Stimulated activated CD4-positive, alpha-beta T cell treated with anti-CD3 and anti-CD28 coated beads, Interleukin-15, amount 100 ng/mL, for 48 hours (primary cell): ENCODE results near the gene CFDP1.

ENCODE experiments used
- DNase-seq, 2 donors: peaks; one replicate each; pipeline ENCODE4 v3.0.0-alpha.2; 2020; ENCODE audit warnings: low read depth in 2 of 2

The CFDP1 gene

DNA sequence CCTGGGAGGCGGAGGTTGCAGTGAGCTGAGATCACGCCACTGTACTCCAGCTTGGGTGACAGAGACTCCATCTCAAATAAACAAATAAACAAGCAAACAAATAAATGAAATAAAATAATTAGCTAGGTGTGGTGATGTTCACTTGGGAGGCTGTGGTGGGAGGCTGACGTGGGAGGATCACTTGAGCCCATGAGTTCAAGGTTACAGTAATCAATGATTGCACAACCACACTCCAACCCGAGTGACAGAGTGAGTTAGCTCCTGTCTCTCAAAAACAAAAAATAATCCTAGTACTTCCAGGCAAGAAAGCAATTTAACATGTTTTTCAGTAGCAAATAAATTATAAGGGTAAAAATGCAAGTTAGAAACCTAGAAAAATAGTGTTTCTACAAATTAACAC is 26.4 kb downstream of the CFDP1 start:
- DNase-seq, result no peak

DNA sequence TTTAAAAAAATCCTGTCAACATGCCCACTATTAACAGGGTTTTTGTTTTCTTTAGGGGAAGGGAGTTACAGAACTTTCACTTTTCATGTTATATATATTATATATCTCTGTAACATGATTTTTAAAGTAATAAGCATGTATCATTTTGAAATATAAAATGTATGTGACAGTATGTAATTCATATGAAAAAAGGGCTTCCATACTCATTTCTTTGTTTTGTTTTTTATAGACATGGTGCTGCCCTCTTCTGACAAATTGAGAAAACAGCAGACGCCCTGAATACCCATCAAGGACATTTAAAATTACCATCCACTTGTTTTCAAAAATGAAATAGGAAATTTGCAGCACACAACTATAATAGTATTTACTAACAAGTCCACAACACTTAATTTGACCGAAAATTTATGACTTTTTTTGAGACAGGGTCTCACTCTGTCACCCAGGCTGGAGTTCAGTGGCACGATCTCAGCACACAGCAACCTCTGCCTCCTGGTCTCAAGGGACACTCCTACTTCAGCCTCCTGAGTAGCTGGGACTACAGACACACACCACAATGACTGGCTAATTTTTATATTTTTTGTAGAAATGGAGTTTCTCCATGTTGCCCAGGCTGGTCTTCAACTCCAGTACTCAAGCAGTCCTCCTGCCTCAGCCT is 30.4 kb downstream of the CFDP1 start:
- no peak for DNase-seq

GRCh38 chr16:75402159-75402820 is 31.0 kb downstream of the CFDP1 start:
- DNase-seq, result no peak

DNA sequence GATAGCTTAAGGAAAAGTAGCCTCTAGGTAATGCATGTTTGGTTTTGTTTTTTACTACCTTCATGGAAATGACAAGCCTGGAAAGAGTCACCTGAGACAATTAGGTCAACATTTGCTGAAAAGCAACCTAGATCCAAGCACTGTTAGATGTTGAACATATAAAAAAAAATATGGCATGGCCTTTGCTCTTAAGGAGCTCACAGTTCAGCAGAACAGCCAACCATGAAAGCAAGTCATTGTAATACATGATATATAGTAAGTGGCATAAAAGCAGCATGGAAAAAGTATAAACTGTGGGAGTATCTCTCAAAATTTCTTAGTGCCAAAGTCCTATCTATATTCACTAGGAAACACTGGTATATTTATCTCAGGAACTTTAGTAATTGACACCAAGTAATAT is 31.6 kb downstream of the CFDP1 start:
- no peak for DNase-seq

DNA sequence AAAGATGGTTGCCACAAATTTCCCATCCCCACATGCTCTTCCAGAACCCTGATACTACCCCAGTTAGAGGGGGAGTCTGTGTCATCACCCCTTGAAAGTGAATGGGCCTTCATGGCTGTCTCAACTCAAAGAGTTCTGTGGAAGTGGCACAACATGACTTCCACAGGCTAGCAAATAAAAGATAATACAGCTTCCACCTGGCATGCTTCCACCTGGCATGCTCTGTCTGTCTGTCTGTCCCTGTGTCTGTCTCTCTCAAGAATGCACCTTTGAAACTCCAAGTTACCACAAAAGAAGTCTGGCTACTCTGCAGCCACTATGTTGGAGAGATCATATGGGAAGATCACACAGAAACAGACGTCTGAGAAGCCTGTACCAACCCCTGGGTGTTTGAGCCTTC is 35.0 kb downstream of the CFDP1 start:
- DNase-seq, result no peak

- no peak for DNase-seq
These were observed 38.4 kb downstream of the CFDP1 start for GRCh38 chr16:75394941-75395340.

DNA sequence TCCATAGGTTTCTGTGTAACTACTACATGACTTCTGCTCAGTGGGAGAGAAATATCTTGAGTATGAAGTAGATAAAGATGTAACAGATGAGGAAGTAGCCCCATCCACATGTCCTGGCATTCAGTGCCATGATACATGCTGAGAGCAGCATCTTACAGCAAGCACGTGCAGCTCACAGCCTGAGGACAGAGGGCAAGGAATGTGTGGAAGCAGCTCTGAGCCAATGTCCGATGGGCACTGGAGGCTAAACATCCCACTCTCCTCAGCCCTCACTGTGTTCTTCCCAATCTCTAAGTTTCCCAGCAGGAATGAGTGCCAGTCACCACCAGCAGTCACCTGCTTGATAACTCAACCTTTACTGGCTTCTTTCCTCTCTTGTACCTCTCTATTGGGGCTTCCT is 40.4 kb downstream of the CFDP1 start:
- no peak for DNase-seq

GRCh38 chr16:75390926-75391653 is 42.2 kb downstream of the CFDP1 start:
- no peak for DNase-seq

- no peak for DNase-seq
These were observed 44.1 kb downstream of the CFDP1 start for GRCh38 chr16:75389096-75389690.

DNA sequence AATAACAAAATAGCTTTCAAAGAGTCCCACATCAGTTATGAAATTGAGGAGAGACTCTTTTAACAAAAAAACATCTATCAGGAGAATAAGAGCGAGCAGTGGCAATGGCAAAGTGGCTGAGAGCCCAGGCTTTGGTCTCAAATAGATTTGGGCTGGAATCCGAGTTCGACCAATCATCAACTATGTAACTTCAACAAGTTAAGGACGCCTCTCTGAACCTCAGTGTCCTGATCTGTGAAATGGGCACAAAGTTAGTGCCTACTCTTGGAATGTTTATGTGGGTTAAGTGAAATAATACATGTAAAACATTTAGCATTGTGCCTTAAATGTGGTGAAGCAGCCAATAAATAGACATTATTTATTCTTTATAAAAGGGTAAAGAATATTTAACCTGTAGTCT is 45.4 kb downstream of the CFDP1 start:
- no peak for DNase-seq

DNA sequence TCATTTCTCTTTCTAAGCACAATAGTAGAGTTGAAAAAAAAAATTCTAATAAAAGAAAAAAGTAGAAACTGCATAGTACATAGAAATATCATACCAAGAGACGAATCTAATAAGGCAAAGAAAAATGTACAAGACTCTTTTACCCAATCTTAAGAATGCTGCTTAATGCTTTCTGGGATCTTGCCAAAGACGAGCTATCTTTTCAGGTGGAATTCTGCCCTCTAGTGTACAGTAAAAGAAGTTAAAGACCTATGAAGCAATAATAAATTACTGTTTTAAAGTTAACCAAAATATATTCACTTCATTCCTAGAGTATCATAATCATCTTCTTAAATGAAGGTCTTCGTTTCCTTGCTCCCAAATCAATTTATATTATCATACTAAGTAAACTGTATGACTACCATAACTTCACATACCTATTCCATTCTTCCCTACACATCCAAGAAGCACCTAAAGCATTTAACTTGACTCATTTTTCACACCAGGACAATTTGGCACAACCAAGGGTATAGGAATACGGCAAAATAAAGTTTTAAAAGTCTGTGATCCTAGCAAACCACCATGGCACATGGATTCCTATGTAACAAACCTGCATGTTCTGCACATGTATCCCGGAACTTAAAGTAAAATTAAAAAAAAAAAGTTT is 47.7 kb downstream of the CFDP1 start:
- no peak for DNase-seq

GRCh38 chr16:75383141-75383540 is 50.2 kb downstream of the CFDP1 start:
- DNase-seq, result no peak

DNA sequence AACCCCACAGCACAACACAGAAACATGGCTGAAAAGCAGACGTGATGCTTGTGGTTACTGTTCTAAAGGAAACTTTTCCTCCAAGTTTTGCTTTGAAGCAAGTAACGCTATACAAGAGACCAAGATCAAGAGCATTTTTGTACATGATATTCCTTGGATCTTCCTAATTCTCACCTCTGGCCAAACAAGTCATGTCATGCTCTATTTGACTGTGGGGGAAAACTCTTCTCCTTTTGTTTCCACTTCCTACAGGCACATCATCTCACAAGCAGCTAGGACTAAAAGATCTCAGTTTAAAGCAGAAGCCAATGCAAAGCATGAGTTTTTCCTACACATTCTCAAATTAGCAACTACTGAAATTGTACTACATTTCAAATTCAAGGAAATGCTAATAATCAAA is 50.7 kb downstream of the CFDP1 start:
- DNase-seq, result no peak

DNA sequence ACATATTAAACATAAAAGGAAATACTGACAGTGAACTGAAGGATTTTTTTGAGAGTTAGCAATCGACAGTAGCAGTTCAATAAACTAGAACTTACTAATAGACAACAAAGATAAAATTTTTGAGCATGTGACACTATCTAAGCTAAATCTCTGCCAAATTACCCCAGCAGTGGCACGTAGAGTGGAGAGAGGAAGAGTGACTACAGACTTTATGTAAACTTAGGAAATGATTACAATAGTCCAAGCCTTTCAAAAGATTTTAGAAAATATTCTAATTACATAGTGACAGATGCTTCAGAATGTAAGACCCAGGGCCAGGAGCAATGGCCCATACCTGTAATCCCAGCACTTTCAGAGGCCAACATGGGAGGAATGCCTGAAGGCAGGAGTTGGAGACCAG is 52.4 kb downstream of the CFDP1 start:
- no peak for DNase-seq

DNA sequence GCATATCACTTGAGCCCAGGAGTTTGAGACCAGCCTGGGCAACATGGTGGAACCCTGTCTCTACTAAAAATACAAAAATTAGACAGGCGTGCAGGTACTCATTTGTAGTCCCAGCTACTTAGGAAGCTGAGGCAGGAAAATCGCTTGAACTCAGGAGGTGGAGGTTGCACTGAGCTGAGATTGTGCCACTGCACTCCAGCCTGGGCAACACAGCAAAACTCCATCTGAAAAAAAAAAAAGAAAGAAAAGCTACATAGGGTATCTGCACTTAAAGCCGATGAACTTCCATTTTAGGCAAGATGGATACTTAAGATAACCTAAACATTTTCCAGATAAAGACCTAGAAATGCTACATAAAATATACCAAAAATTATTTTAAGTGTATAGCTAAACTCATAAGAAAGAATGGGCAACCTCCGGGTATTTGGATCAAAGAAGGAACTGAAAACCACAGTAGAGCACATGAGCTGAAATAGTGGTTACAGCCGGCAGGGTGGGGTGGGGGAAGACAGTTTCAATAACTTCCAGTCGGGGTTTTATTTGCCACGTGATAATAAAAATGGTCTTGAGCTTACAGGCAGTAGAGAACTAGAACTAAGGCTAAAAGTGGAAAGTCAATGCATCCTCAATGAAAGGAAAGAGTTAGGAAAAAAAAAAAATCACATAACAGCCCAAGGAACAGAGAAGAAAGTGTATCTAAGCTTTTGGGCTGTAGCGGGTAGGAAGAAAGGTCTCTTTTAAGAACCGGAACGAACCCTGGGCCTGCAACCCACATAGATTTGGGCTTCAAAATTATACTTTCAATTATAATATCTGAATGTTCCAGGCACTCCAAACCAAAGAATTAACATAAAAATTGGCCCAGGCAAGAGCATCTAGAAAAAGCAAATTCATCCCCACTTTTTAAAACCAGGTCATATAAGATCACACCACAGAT is 53.1 kb downstream of the CFDP1 start:
- peak in 1 of 2 donors; percentile 10 for DNase-seq

DNA sequence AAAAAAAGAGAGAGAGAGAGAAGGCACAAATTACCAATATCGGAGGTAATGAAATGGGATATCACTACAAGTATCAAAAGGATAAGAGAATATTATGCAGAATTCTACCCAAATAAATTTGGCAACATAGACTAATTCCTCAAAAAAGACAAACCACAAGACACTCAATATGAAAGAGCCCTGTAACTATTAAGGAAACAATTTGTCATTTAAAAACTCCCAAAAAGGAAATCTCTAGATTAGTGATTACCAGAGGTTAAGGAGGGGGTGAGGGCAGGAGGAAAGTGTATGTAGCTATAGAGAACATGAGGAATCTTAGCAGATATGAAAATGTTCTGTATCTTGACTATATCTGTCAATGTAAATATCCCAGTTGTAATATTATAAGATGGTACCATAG is 54.0 kb downstream of the CFDP1 start:
- DNase-seq, result no peak

DNA sequence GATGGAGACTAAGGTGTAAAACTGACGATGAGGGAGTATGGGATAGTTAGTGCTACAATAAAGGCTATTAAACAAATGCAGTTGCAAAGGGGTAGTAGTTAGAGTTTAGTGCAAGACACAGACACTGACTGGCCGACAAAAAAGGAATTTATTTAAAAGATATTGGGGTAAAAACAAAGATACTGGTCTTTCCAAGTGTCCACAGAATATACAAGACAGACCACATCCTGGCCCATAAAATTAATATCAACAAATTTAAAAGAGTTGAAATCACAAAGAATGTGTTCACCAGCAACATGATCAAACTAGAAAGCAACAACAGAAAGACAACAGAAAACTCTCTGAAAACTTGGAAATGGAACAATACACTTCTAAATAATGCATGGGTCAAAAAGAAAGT is 54.7 kb downstream of the CFDP1 start:
- DNase-seq, result no peak

DNA sequence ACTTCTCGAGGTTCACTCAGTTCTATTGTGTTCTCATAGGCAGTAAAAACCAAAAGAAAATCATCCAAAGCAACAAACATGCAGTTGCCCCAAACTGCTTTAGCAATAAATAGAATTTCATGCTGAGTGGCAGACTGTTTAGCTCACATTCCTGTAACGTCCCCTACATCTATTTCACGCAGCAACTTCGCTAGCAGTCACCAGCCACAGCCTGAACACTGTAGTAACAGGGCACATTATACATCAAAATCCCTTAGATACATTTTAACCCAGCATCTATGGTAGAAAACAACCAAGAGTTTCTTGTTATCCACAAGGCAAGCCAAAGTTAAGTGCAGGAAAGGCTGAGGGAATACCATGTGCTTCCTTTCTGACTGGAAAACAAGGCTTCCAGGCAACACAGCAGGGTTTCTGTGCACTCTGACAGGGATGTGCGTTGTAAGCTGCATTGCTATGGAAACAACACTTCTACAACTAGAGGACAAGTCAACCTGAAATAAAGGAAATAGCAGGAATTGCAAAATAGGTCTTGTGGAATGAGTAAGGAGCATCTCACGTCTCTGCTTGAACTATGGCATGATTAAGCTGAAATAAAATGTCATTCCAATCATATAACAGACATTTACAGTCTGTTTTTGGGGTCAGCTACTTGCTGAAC is 55.4 kb downstream of the CFDP1 start:
- no peak for DNase-seq

DNA sequence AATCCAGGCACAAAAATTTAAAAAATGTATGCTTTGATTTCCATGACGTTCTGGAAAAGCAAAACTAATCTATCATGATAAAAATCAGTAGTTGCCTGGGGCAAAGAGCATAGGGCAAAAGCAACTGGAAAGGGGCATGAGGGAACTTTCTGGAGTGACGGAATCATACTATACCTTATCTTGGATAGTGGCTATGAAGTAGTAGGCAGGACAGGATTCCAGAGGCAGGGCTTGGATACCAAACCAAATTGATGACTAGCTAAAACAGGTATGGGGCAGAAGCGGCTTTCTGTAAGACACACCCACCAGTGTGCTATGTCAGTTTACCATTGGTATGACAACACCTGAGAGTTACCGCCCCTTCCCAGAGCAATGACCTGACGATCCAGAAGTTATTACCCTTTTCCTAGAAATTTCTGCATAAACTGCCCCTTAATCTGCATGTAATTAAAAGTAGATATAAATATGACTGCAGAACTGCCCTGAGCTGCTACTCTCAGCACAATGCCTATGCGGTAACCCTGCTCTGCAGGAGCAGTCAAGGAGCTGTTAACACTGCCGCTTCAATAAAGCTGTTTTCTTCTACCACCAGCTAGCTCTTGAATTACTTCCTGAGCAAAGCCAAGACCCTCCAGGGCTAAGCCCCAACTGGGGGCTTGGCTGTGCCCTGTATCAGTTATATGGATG is 56.7 kb downstream of the CFDP1 start:
- DNase-seq, result no peak

- no peak for DNase-seq
These were observed 58.9 kb downstream of the CFDP1 start for GRCh38 chr16:75374388-75374787.
